HCT116 (cell line): ENCODE measurements around the gene SLC2A1. TPM values are rescaled to one million over a fixed set of nuclear protein-coding genes. Genes with fewer than 3 reads are reported as not detected.

Experiments used
- ATAC-seq: fragments of 200-7000 bp; cut with Tn5 transposase; 2 replicates; pipeline ENCODE4 v1.9.1; 2020; ENCODE audit warnings: mild to moderate bottlenecking, moderate library complexity
- BruUV-seq: library from RNA; stranded (reverse); fragments of 400-500 nt; replicated peaks from 2 replicates; lab custom pipeline; 2021; lab: Mats Ljungman, UMichigan
- CTCF ChIA-PET: fragments of 300-600 bp; sonication (Branson Sonifier 250); formaldehyde crosslinking; loops from one replicate; lab custom pipeline; 2021; ENCODE audit warnings: antibody characterized with exemption; lab: Charles Lee
- POLR2A ChIA-PET: fragments of 300-600, 350-600 bp; sonication (Branson Sonifier 250); formaldehyde crosslinking; loops from one replicate; lab custom pipeline; 2021; ENCODE audit warnings: antibody characterized with exemption; lab: Charles Lee
- RAD21 ChIA-PET, 2 experiments: fragments of 300-600 bp; sonication (Branson Sonifier 250); formaldehyde crosslinking; loops; one replicate each; lab custom pipeline; 2023; ENCODE audit warnings: low total read pairs in 2 of 2; ENCODE audit not compliant: uncharacterized antibody in 2 of 2, unreplicated experiment in 2 of 2, low non-redundant PET in 1 of 2; lab: Charles Lee
- DNase-seq: peaks from one replicate; pipeline ENCODE4 v3.0.0-alpha.2; 2010; ENCODE audit warnings: low read depth, low spot score
- H2AFZ ChIP-seq: fragments of 200-600 bp; shearing (Covaris generic), sonication (generic); 2 replicates; pipeline ENCODE4 v1.6.1; 2017; ENCODE audit warnings: low read depth, mixed run types, mixed read lengths, antibody characterized with exemption, low read length; ENCODE audit not compliant: poor library complexity, severe bottlenecking
- H3K27ac ChIP-seq: 2 replicates; pipeline ENCODE4 v1.5.1; 2012; ENCODE audit warnings: low read depth, low read length
- H3K27me3 ChIP-seq: fragments of 200-600 bp; sonication (generic); 2 replicates; pipeline ENCODE4 v1.6.1; 2016; ENCODE audit warnings: mixed run types, low read length, mixed read lengths; ENCODE audit not compliant: insufficient read depth
- H3K36me3 ChIP-seq, 2 experiments: fragments of 200-500 bp in 1 of 2; fragments of 200-600 bp in 1 of 2; sonication (Bioruptor generic) in 1 of 2; sonication (generic) in 1 of 2; 2 replicates each; pipeline versions ENCODE4 v1.5.1 to v1.6.1; 2014 to 2016; ENCODE audit warnings: low read length in 2 of 2, inconsistent platforms in 1 of 2, mixed read lengths in 1 of 2, mixed run types in 1 of 2; ENCODE audit not compliant: insufficient read depth in 2 of 2, control insufficient read depth in 1 of 2
- H3K4me1 ChIP-seq, 2 experiments: fragments of 200-600 bp in 1 of 2; sonication (generic) in 1 of 2; 2 replicates each; pipeline versions ENCODE4 v1.5.1 to v1.6.1; 2012 to 2017; ENCODE audit warnings: low read length in 2 of 2, inconsistent platforms in 1 of 2, mild to moderate bottlenecking in 1 of 2, mixed read lengths in 1 of 2, mixed run types in 1 of 2, moderate library complexity in 1 of 2; ENCODE audit not compliant: insufficient read depth in 2 of 2, control insufficient read depth in 1 of 2
- H3K4me2 ChIP-seq: fragments of 200-600 bp; sonication (generic); 2 replicates; pipeline ENCODE4 v1.6.1; 2017; ENCODE audit warnings: mixed run types, low read length, mixed read lengths
- H3K4me3 ChIP-seq, 2 experiments: fragments of 200-600 bp in 1 of 2; sonication (generic) in 1 of 2; replicated peaks in 1 of 2; 2 replicates each; pipeline ENCODE4 v1.5.1; 2011 to 2016; ENCODE audit warnings: low read length in 2 of 2, control low read depth in 1 of 2, low read depth in 1 of 2, mild to moderate bottlenecking in 1 of 2, mixed read lengths in 1 of 2, mixed run types in 1 of 2
- H3K79me2 ChIP-seq: fragments of 200-600 bp; sonication (generic); 2 replicates; pipeline ENCODE4 v1.6.1; 2017; ENCODE audit warnings: mild to moderate bottlenecking, mixed run types, low read length, moderate library complexity, mixed read lengths; ENCODE audit not compliant: insufficient read depth
- H3K9ac ChIP-seq: fragments of 200-600 bp; sonication (generic); 2 replicates; pipeline ENCODE4 v1.6.1; 2016; ENCODE audit warnings: low read length, mixed read lengths
- H3K9me2 ChIP-seq: fragments of 200-600 bp; sonication (generic), shearing (Covaris generic); 2 replicates; pipeline ENCODE4 v1.6.1; 2017; ENCODE audit warnings: mixed run types, mild to moderate bottlenecking, moderate library complexity; ENCODE audit not compliant: insufficient read depth
- H3K9me3 ChIP-seq, 2 experiments: fragments of 200-500 bp in 1 of 2; fragments of 200-600 bp in 1 of 2; sonication (Bioruptor generic) in 1 of 2; sonication (generic) in 1 of 2; 2 replicates each; pipeline ENCODE4 v1.6.1; 2014 to 2017; ENCODE audit warnings: low read length in 2 of 2, mixed read lengths in 2 of 2, inconsistent platforms in 1 of 2, low read depth in 1 of 2, mild to moderate bottlenecking in 1 of 2, mixed run types in 1 of 2, moderate library complexity in 1 of 2; ENCODE audit not compliant: control insufficient read depth in 1 of 2, insufficient read depth in 1 of 2
- H4K20me1 ChIP-seq: fragments of 200-600 bp; sonication (generic), shearing (Covaris generic); 2 replicates; pipeline ENCODE4 v1.6.1; 2017; ENCODE audit warnings: mixed run types, mild to moderate bottlenecking, moderate library complexity; ENCODE audit not compliant: insufficient read depth
- CEBPB ChIP-seq: IDR thresholded peaks from 2 replicates; pipeline ENCODE4 v1.6.1; 2012; ENCODE audit warnings: low read depth
- ELF1 ChIP-seq: IDR thresholded peaks from 2 replicates; pipeline ENCODE4 v1.6.1; 2012; ENCODE audit warnings: low read depth, borderline replicate concordance
- EZH2 ChIP-seq: fragments of 200-600 bp; sonication (generic); IDR thresholded peaks from 2 replicates; pipeline ENCODE4 v1.6.1; 2017; ENCODE audit warnings: antibody characterized with exemption, mixed run types
- JUND ChIP-seq: IDR thresholded peaks from 2 replicates; pipeline ENCODE4 v1.6.1; 2012
- POLR2A ChIP-seq: IDR thresholded peaks from 2 replicates; pipeline ENCODE4 v1.7.0; 2011; ENCODE audit warnings: borderline replicate concordance; ENCODE audit not compliant: insufficient read depth, insufficient read length; ENCODE audit errors: extremely low read depth
- RAD21 ChIP-seq: IDR thresholded peaks from 2 replicates; pipeline ENCODE4 v1.6.1; 2012; ENCODE audit warnings: low read depth, mild to moderate bottlenecking
- REST ChIP-seq: IDR thresholded peaks from 2 replicates; pipeline ENCODE4 v1.6.1; 2012; ENCODE audit warnings: low read depth
- SP1 ChIP-seq: IDR thresholded peaks from 2 replicates; pipeline ENCODE4 v1.6.1; 2012; ENCODE audit warnings: low read depth
- SRF ChIP-seq: IDR thresholded peaks from 2 replicates; pipeline ENCODE4 v1.6.1; 2012; ENCODE audit warnings: low read depth
- ZBTB33 ChIP-seq: IDR thresholded peaks from 2 replicates; pipeline ENCODE4 v1.6.1; 2011; ENCODE audit warnings: mild to moderate bottlenecking, low read length, moderate library complexity; ENCODE audit not compliant: insufficient replicate concordance; ENCODE audit errors: extremely low read depth
- ZNF274 ChIP-seq: fragments of 200-500 bp; sonication (Bioruptor generic); IDR thresholded peaks from 2 replicates; pipeline ENCODE4 v1.6.1; 2014; ENCODE audit warnings: mild to moderate bottlenecking, low read depth, low read length, inconsistent platforms
- intact Hi-C: fragments of 100-400 bp; cut with micrococcal nuclease; formaldehyde crosslinking; loops from 2 replicates; pipeline ENCODE4 v1.10.0; 2022
- total RNA-seq: library from RNA; stranded (reverse); gene quantifications from one replicate; pipeline ENCODE4 v1.2.1, GENCODE V29; 2021; ENCODE audit not compliant: unreplicated experiment

Gene SLC2A1
- total RNA-seq, 1 experiment from 2014 or later, result 248 TPM

- RAD21 ChIA-PET, result no interaction called here
- H3K9ac ChIP-seq, result no peak overlapping the region
- POLR2A ChIA-PET, result no interaction called here
- intact Hi-C loops, result no loop called here
- no peak overlapping the region for H3K27ac ChIP-seq
- H3K79me2 ChIP-seq, result no peaks in the 10 kb centered on the region
- H2AFZ ChIP-seq, result no peak overlapping the region
- H3K9me3 ChIP-seq, result no peaks in the 10 kb centered on the region
- H3K9me2 ChIP-seq, result no peaks in the 10 kb centered on the region
- DNase-seq (no peak), ATAC-seq (no peak)
- no TSS peak for BruUV-seq
- H3K4me3 ChIP-seq, result no peak overlapping the region
- H4K20me1 ChIP-seq, result no peaks in the 10 kb centered on the region
- CTCF ChIA-PET, result no interaction called here
- peaks cover 0 to 13% of the 10 kb centered on the region in 2 experiments; a peak in 1 of 4 replicates for H3K4me1 ChIP-seq
- no peak overlapping the region for H3K4me2 ChIP-seq
- TF ChIP-seq SP1 (no peak), EZH2 (no peak), JUND (no peak), CEBPB (no peak), RAD21 (no peak), REST (no peak), SRF (no peak), ELF1 (no peak), ZBTB33 (no peak), POLR2A (no peak), ZNF274 (no peak)
- H3K27me3 ChIP-seq, result no peaks in the 10 kb centered on the region
- H3K36me3 ChIP-seq, result no peaks in the 10 kb centered on the region; a peak in 1 of 4 replicates
These were observed 17.0 kb upstream of the SLC2A1 start for GRCh38 chr1:42975561-42976225.
